Measurements from ENCODE around the gene USHBP1. TPM values are rescaled to one million over a fixed set of nuclear protein-coding genes. Genes with fewer than 3 reads are reported as not detected.

Gene USHBP1
- polyA plus RNA-seq, 1 donor from 2014 or later, result 0.59 TPM

GRCh38 chr19:17213334-17213733, 51.2 kb downstream of the USHBP1 start:
- Histone ChIP-seq H3K36me3 (ENCODE audit: insufficient read depth, low read length) (no peaks in the 10 kb centered on the region), H3K9me3 (ENCODE audit: low read length) (no peaks in the 10 kb centered on the region), H3K9me2 (ENCODE audit: insufficient read depth, low read length) (no peaks in the 10 kb centered on the region), H3F3A (ENCODE audit: insufficient read depth, low read length, poor library complexity, severe bottlenecking) (no peaks in the 10 kb centered on the region), H2AFZ (ENCODE audit: low read depth, low read length) (no peak overlapping the region), H3K27me3 (ENCODE audit: insufficient read depth, low read depth, low read length) (no peaks in the 10 kb centered on the region), H3K4me2 (ENCODE audit: low read length) (no peak overlapping the region), H3K27ac (ENCODE audit: low read length) (no peak overlapping the region), H3K4me3 (ENCODE audit: low read length) (no peak overlapping the region), H3K79me2 (replicated peaks; ENCODE audit: insufficient read depth, low read length) (no peaks in the 10 kb centered on the region), H3K9ac (ENCODE audit: low read length) (no peak overlapping the region), H4K20me1 (ENCODE audit: insufficient read depth) (no peaks in the 10 kb centered on the region)
- TF ChIP-seq SMC3 (conservative IDR thresholded peaks at IDR 0.05; ENCODE audit: poor library complexity) (no peak), TAF1 (IDR thresholded peaks at IDR 0.05; ENCODE audit: low read depth) (no peak), EZH2 (IDR thresholded peaks at IDR 0.05; ENCODE audit: borderline replicate concordance, insufficient read depth, low read length, poor library complexity, severe bottlenecking) (no peak), REST (IDR thresholded peaks at IDR 0.05; ENCODE audit: borderline replicate concordance) (no peak), RAD21 (conservative IDR thresholded peaks at IDR 0.05) (no peak), CTCF (IDR thresholded peaks at IDR 0.05; ENCODE audit: poor library complexity, severe bottlenecking) (no peak), POLR2AphosphoS5 (IDR thresholded peaks at IDR 0.05) (no peak), MXI1 (conservative IDR thresholded peaks at IDR 0.05; ENCODE audit: poor library complexity, severe bottlenecking) (no peak), EP300 (conservative IDR thresholded peaks at IDR 0.05; ENCODE audit: poor library complexity, severe bottlenecking) (no peak)

GRCh38 chr19:17211547-17212446, 52.7 kb downstream of the USHBP1 start:
- no peak overlapping the region for H3K4me2 ChIP-seq (ENCODE audit: low read length)

More at GRCh38 chr19:17211547-17212446, 52.7 kb downstream of the USHBP1 start:
- Histone ChIP-seq H3F3A (ENCODE audit: insufficient read depth, low read length, poor library complexity, severe bottlenecking) (no peaks in the 10 kb centered on the region), H2AFZ (ENCODE audit: low read depth, low read length) (no peak overlapping the region), H3K36me3 (ENCODE audit: insufficient read depth, low read length) (no peaks in the 10 kb centered on the region), H3K9me2 (ENCODE audit: insufficient read depth, low read length) (no peaks in the 10 kb centered on the region), H3K27ac (ENCODE audit: low read length) (no peak overlapping the region), H3K4me3 (ENCODE audit: low read length) (no peak overlapping the region), H3K9ac (ENCODE audit: low read length) (no peak overlapping the region), H3K79me2 (replicated peaks; ENCODE audit: insufficient read depth, low read length) (no peaks in the 10 kb centered on the region), H3K27me3 (ENCODE audit: insufficient read depth, low read depth, low read length) (no peaks in the 10 kb centered on the region), H3K9me3 (ENCODE audit: low read length) (no peaks in the 10 kb centered on the region), H4K20me1 (ENCODE audit: insufficient read depth) (no peaks in the 10 kb centered on the region)
- TF ChIP-seq EZH2 (IDR thresholded peaks at IDR 0.05; ENCODE audit: borderline replicate concordance, insufficient read depth, low read length, poor library complexity, severe bottlenecking), result no peak
- TF ChIP-seq CTCF (IDR thresholded peaks at IDR 0.05; ENCODE audit: poor library complexity, severe bottlenecking), result no peak
- no peak for TF ChIP-seq EP300 (conservative IDR thresholded peaks at IDR 0.05; ENCODE audit: poor library complexity, severe bottlenecking)
- no peak for TF ChIP-seq MXI1 (conservative IDR thresholded peaks at IDR 0.05; ENCODE audit: poor library complexity, severe bottlenecking)
- no peak for TF ChIP-seq RAD21 (conservative IDR thresholded peaks at IDR 0.05)
- no peak for TF ChIP-seq TAF1 (IDR thresholded peaks at IDR 0.05; ENCODE audit: low read depth)
- TF ChIP-seq REST (IDR thresholded peaks at IDR 0.05; ENCODE audit: borderline replicate concordance), result no peak
- TF ChIP-seq POLR2AphosphoS5 (IDR thresholded peaks at IDR 0.05), result no peak
- TF ChIP-seq SMC3 (conservative IDR thresholded peaks at IDR 0.05; ENCODE audit: poor library complexity), result no peak
